Small intestine (tissue), 7 donors: ENCODE measurements around the gene KCTD14. TPM values are rescaled to one million over a fixed set of nuclear protein-coding genes. Genes with fewer than 3 reads are reported as not detected.
A peak's percentile ranks its signal among the peaks of the same experiment; 100 is the strongest.
"Not testable (repeated sequence)": the region's sequence is repeated elsewhere in the genome, so short reads cannot be mapped to it uniquely, and the experiment has no call there.

Experiments
- DNase-seq, 2 donors: peaks; one replicate each; pipeline versions ENCODE4 v3.0.0 to v3.0.0-alpha.2; 2013
- FAIRE-seq: peaks from 2 replicates; lab custom pipeline; 2012; peaks lifted over from hg19 to GRCh38; lab: Jason Lieb, UNC
- H3K27ac ChIP-seq, 3 donors: one replicate each; pipeline ENCODE4 v1.5.1; 2013; ENCODE audit warnings: low read length in 2 of 3, mild to moderate bottlenecking in 2 of 3, control low read depth in 1 of 3, inconsistent platforms in 1 of 3, low read depth in 1 of 3, moderate library complexity in 1 of 3
- H3K27me3 ChIP-seq, 3 donors: one replicate each; pipeline ENCODE4 v1.6.1; 2013; ENCODE audit warnings: low read length in 3 of 3, inconsistent platforms in 1 of 3; ENCODE audit not compliant: control insufficient read depth in 3 of 3, insufficient read depth in 3 of 3
- H3K36me3 ChIP-seq, 3 donors: one replicate each; pipeline ENCODE4 v1.6.1; 2013; ENCODE audit warnings: low read length in 3 of 3, inconsistent platforms in 1 of 3, low read depth in 1 of 3, mild to moderate bottlenecking in 1 of 3, moderate library complexity in 1 of 3; ENCODE audit not compliant: control insufficient read depth in 3 of 3, insufficient read depth in 2 of 3
- H3K4me1 ChIP-seq, 3 donors: one replicate each; pipeline ENCODE4 v1.6.1; 2013; ENCODE audit warnings: low read length in 2 of 3, inconsistent platforms in 1 of 3, low read depth in 1 of 3, mild to moderate bottlenecking in 1 of 3, moderate library complexity in 1 of 3; ENCODE audit not compliant: control insufficient read depth in 3 of 3, insufficient read depth in 2 of 3
- H3K4me3 ChIP-seq, 3 donors: one replicate each; pipeline ENCODE4 v1.5.1; 2013; ENCODE audit warnings: low read length in 3 of 3, control low read depth in 1 of 3, inconsistent platforms in 1 of 3, low read depth in 1 of 3, mild to moderate bottlenecking in 1 of 3, moderate library complexity in 1 of 3
- H3K9me3 ChIP-seq, 2 donors: one replicate each; pipeline ENCODE4 v1.6.1; 2013; ENCODE audit warnings: low read depth in 1 of 2, low read length in 1 of 2; ENCODE audit not compliant: control insufficient read depth in 2 of 2, insufficient read depth in 1 of 2
- WGBS, 3 donors: extraction: QIAGEN DNeasy Blood & Tissue Kit; methylation state at CpG; one replicate each; pipeline ENCODE4 v1.1.7; 2013; 5-methylcytosine and 5-hydroxymethylcytosine counted together
- polyA plus RNA-seq, 4 donors: library from polyadenylated mRNA; stranded (reverse) in 3 of 4; unstranded in 1 of 4; fragments of 200-250 nt in 3 of 4; fragments of 120-200 nt in 1 of 4; gene quantifications; one replicate each; pipeline versions ENCODE4 v1.2.1 to v1.2.3, GENCODE V29; 2013
- donor health status: healthy with polysubstance abuse.
- donor health status: control.
- donor health status: control.
- donor health status: Bipolar disorder and iron deficiency.
- donor health status: healthy.

Gene KCTD14
- polyA plus RNA-seq, 4 donors = 2.5 to 11.1 (median 5.2) TPM

GRCh38 chr11:78041843-78042440 is 18.9 kb upstream of the KCTD14 start:
- H3K27ac ChIP-seq = no peak overlapping the region
- WGBS, 3 donors = 96 to 98% (median 97%) methylated on average over 14 of the region's 14 CpGs
- peaks cover 3 to 8% (median 7%) of the 10 kb centered on the region in 3 donors for H3K4me1 ChIP-seq
- H3K4me3 ChIP-seq = no peak overlapping the region
- FAIRE-seq (no peak), DNase-seq (no peak)
- H3K36me3 ChIP-seq = no peaks in the 10 kb centered on the region
- no peaks in the 10 kb centered on the region for H3K27me3 ChIP-seq
- peaks cover 0 to 7% of the 10 kb centered on the region in 2 donors for H3K9me3 ChIP-seq

- 93 to 99% (median 95%) methylated on average over 8 of the region's 8 CpGs for WGBS, 3 donors
- FAIRE-seq, H3K4me3 ChIP-seq, H3K27me3 ChIP-seq, H3K9me3 ChIP-seq, H3K36me3 ChIP-seq, H3K4me1 ChIP-seq, H3K27ac ChIP-seq, DNase-seq: not testable (repeated sequence)
Observed at GRCh38 chr11:78041380-78041719, 18.3 kb upstream of the KCTD14 start.

- H3K27ac ChIP-seq = peak overlapping the region in 1 of 3 donors; percentile 6
- FAIRE-seq (no peak), DNase-seq (peak in 1 of 2 donors; percentile 36)
- peaks cover 3 to 7% (median 5%) of the 10 kb centered on the region in 3 donors for H3K4me1 ChIP-seq
- WGBS, 3 donors = 87 to 94% (median 92%) methylated on average over 15 of the region's 15 CpGs
- H3K4me3 ChIP-seq = no peak overlapping the region
- H3K27me3 ChIP-seq = no peaks in the 10 kb centered on the region
- no peaks in the 10 kb centered on the region for H3K36me3 ChIP-seq
- H3K9me3 ChIP-seq = peaks cover 0 to 7% of the 10 kb centered on the region in 2 donors
Observed at GRCh38 chr11:78040691-78041379, 17.8 kb upstream of the KCTD14 start.

- peaks cover 2 to 7% (median 3%) of the 10 kb centered on the region in 3 donors for H3K4me1 ChIP-seq
- H3K9me3 ChIP-seq = peaks cover 0 to 7% of the 10 kb centered on the region in 2 donors
- H3K36me3 ChIP-seq = no peaks in the 10 kb centered on the region
- H3K27me3 ChIP-seq = no peaks in the 10 kb centered on the region
- peak; percentile 69 to 73 for DNase-seq
- H3K4me3 ChIP-seq = no peak overlapping the region
- WGBS, 3 donors = 19 to 20% (median 20%) methylated on average over 7 of the region's 7 CpGs
- no peak for FAIRE-seq
- H3K27ac ChIP-seq = peak overlapping the region in 2 of 3 donors; percentile 6 to 83
Observed at GRCh38 chr11:78039919-78040671, 17.0 kb upstream of the KCTD14 start.

GRCh38 chr11:78039391-78039918 is 16.4 kb upstream of the KCTD14 start:
- no peaks in the 10 kb centered on the region for H3K36me3 ChIP-seq
- peaks cover 0 to under 1% of the 10 kb centered on the region in 2 donors for H3K9me3 ChIP-seq
- H3K27me3 ChIP-seq = no peaks in the 10 kb centered on the region
- WGBS, 3 donors = 61 to 74% (median 73%) methylated on average over 4 of the region's 4 CpGs
- H3K4me3 ChIP-seq = no peak overlapping the region
- peak overlapping the region in 1 of 3 donors; percentile 29 for H3K27ac ChIP-seq
- DNase-seq (no peak), FAIRE-seq (no peak)
- H3K4me1 ChIP-seq = peaks cover 2 to 7% (median 3%) of the 10 kb centered on the region in 3 donors

GRCh38 chr11:78038697-78039313 is 15.7 kb upstream of the KCTD14 start:
- FAIRE-seq = no peak
- no peaks in the 10 kb centered on the region for H3K36me3 ChIP-seq
- no peaks in the 10 kb centered on the region for H3K9me3 ChIP-seq
- H3K27me3 ChIP-seq = no peaks in the 10 kb centered on the region
- H3K4me3 ChIP-seq = no peak overlapping the region
- WGBS, 3 donors = 26 to 64% (median 40%) methylated on average over 8 of the region's 8 CpGs
- peak overlapping the region in 1 of 3 donors; percentile 8 for H3K27ac ChIP-seq
- peak in 1 of 2 donors; percentile 38 for DNase-seq
- H3K4me1 ChIP-seq = peaks cover 2 to 4% (median 3%) of the 10 kb centered on the region in 3 donors

- H3K27me3 ChIP-seq = no peaks in the 10 kb centered on the region
- peak overlapping the region in 1 of 3 donors; percentile 6 for H3K27ac ChIP-seq
- H3K4me1 ChIP-seq = peaks cover 2 to 4% (median 3%) of the 10 kb centered on the region in 3 donors
- no peak overlapping the region for H3K4me3 ChIP-seq
- no peaks in the 10 kb centered on the region for H3K9me3 ChIP-seq
- no peak for FAIRE-seq
- H3K36me3 ChIP-seq = no peaks in the 10 kb centered on the region
- WGBS, 3 donors = 80 to 87% (median 81%) methylated on average over 9 of the region's 9 CpGs
- DNase-seq = no peak
Observed at GRCh38 chr11:78037825-78038620, 14.9 kb upstream of the KCTD14 start.
